CD4-positive, alpha-beta T cell treated with Interleukin-2 at 100 ng/mL for 4 hours (primary cell): Measurements from ENCODE around the gene HNRNPUL1.

ENCODE experiments used
- DNase-seq: peaks from one replicate; pipeline ENCODE4 v3.0.0-alpha.2; 2020; ENCODE audit warnings: low spot score

HNRNPUL1 gene

GRCh38 chr19:41308450-41309179 is 44.4 kb downstream of the HNRNPUL1 start:
- DNase-seq = peak; percentile 95

- DNase-seq = no peak
Observed at GRCh38 chr19:41309180-41310032, 45.2 kb downstream of the HNRNPUL1 start.

GRCh38 chr19:41310033-41310831 is 46.1 kb downstream of the HNRNPUL1 start, which contains the start of gene CCDC97:
CCDC97 (plus strand) TSS chr19:41310172; CDS start chr19:41310311, 139 bp downstream.
- DNase-seq = peak; percentile 91

GRCh38 chr19:41311072-41311471 is 46.9 kb downstream of the HNRNPUL1 start:
- DNase-seq = no peak

- DNase-seq = no peak
Observed at GRCh38 chr19:41311613-41312012, 47.4 kb downstream of the HNRNPUL1 start.

- DNase-seq = no peak
Observed at GRCh38 chr19:41316306-41316920, 52.2 kb downstream of the HNRNPUL1 start.

- no peak for DNase-seq
Observed at GRCh38 chr19:41318696-41319499, 54.7 kb downstream of the HNRNPUL1 start.

- DNase-seq = no peak
Observed at GRCh38 chr19:41319500-41320184, 55.5 kb downstream of the HNRNPUL1 start.

- DNase-seq = no peak
Observed at GRCh38 chr19:41320185-41320518, 56.0 kb downstream of the HNRNPUL1 start.

GRCh38 chr19:41320568-41320967 is 56.4 kb downstream of the HNRNPUL1 start:
- DNase-seq = no peak

GRCh38 chr19:41321204-41321599 is 57.0 kb downstream of the HNRNPUL1 start:
- DNase-seq = no peak

- DNase-seq = no peak
Observed at GRCh38 chr19:41321600-41322270, 57.6 kb downstream of the HNRNPUL1 start.

GRCh38 chr19:41322451-41322850 is 58.3 kb downstream of the HNRNPUL1 start:
- DNase-seq = no peak

GRCh38 chr19:41323023-41323422 is 58.9 kb downstream of the HNRNPUL1 start:
- no peak for DNase-seq

GRCh38 chr19:41323430-41324125 is 59.4 kb downstream of the HNRNPUL1 start:
- DNase-seq = no peak

GRCh38 chr19:41324231-41324702 is 60.1 kb downstream of the HNRNPUL1 start:
- no peak for DNase-seq

GRCh38 chr19:41324921-41325639 is 60.9 kb downstream of the HNRNPUL1 start:
- no peak for DNase-seq

- DNase-seq = no peak
Observed at GRCh38 chr19:41325640-41325946, 61.4 kb downstream of the HNRNPUL1 start.
